Stomach (tissue), 9 donors: ENCODE measurements around the gene SCTR. TPM values are rescaled to one million over a fixed set of nuclear protein-coding genes. Genes with fewer than 3 reads are reported as not detected.

Experiments
- DNase-seq, 2 donors: peaks; one replicate each; pipeline versions ENCODE4 v3.0.0 to v3.0.0-alpha.2; 2013 to 2019
- H3K27ac ChIP-seq, 5 donors: fragments of 200-600 bp in 4 of 5; sonication (generic) in 4 of 5; one replicate each; pipeline ENCODE4 v1.5.1; 2013 to 2019; ENCODE audit warnings: mild to moderate bottlenecking in 1 of 5, moderate library complexity in 1 of 5
- H3K27me3 ChIP-seq, 3 donors: fragments of 200-600 bp; sonication (generic); one replicate each; pipeline ENCODE4 v1.5.1; 2017 to 2019; ENCODE audit warnings: mixed run types in 1 of 3
- H3K36me3 ChIP-seq, 4 donors: fragments of 200-600 bp; sonication (generic); 1 replicate in 3 of 4; 2 replicates in 1 of 4; pipeline ENCODE4 v1.5.1; 2016 to 2019
- H3K4me1 ChIP-seq, 4 donors: fragments of 200-600 bp; sonication (generic); one replicate each; pipeline ENCODE4 v1.5.1; 2016 to 2019
- H3K4me3 ChIP-seq, 4 donors: fragments of 200-600 bp; sonication (generic) in 3 of 4; one replicate each; pipeline ENCODE4 v1.5.1; 2016 to 2019; ENCODE audit warnings: mild to moderate bottlenecking in 1 of 4
- H3K9me3 ChIP-seq, 4 donors: fragments of 200-600 bp; sonication (generic); one replicate each; pipeline ENCODE4 v1.5.1; 2016 to 2019
- EP300 ChIP-seq: sonication (generic); formaldehyde crosslinking; IDR thresholded peaks from one replicate; pipeline ENCODE4 v1.6.1; 2017; ENCODE audit warnings: antibody characterized with exemption
- POLR2A ChIP-seq, 4 donors: fragments of 450-650 bp; IDR thresholded peaks; one replicate each; pipeline ENCODE4 v1.6.1; 2016; ENCODE audit warnings: antibody characterized with exemption in 4 of 4, control low read depth in 2 of 4, mild to moderate bottlenecking in 1 of 4, moderate library complexity in 1 of 4
- POLR2AphosphoS5 ChIP-seq, 3 donors: sonication (generic); formaldehyde crosslinking; IDR thresholded peaks; one replicate each; pipeline ENCODE4 v1.6.1; 2016; ENCODE audit warnings: antibody characterized with exemption in 3 of 3
- WGBS, 5 donors: extraction: QIAGEN DNeasy Blood & Tissue Kit in 3 of 5; methylation state at CpG; one replicate each; pipeline versions ENCODE4 v1.1.5 to v1.1.7; 2013 to 2018; 5-methylcytosine and 5-hydroxymethylcytosine counted together
- intact Hi-C: fragments of 100-400 bp; cut with DNase I; formaldehyde crosslinking; loops from one replicate; pipeline ENCODE4 v1.15.1; 2023; ENCODE audit warnings: low total_unique reads
- polyA plus RNA-seq, 3 donors: library from polyadenylated mRNA; stranded (reverse); fragments of 200-250 nt; gene quantifications; one replicate each; pipeline ENCODE4 v1.2.3, GENCODE V29; 2013
- total RNA-seq, 5 donors: library from RNA; depleted of rRNA; stranded (reverse); fragments of >200 nt; gene quantifications; one replicate each; pipeline versions ENCODE4 v1.1.0 to v1.2.3, GENCODE V29; 2014 to 2016
- TF ChIP-seq, protein P1 (sequence below), 7 experiments: fragments of 450-650 bp in 4 of 7; fragments of 200-600 bp in 3 of 7; sonication (generic) in 3 of 7; IDR thresholded peaks; one replicate each; pipeline ENCODE4 v1.5.1; 2016 to 2019; ENCODE audit warnings: antibody characterized with exemption in 7 of 7, control low read depth in 2 of 7, mild to moderate bottlenecking in 1 of 7
- donor health status: healthy with polysubstance abuse.
- donor health status: Bipolar disorder and iron deficiency.
- donor health status: healthy.

The SCTR gene
- total and polyA plus RNA-seq, 8 donors = 0.18 to 8.6 (median 4.1) TPM; not detected in 2

DNA sequence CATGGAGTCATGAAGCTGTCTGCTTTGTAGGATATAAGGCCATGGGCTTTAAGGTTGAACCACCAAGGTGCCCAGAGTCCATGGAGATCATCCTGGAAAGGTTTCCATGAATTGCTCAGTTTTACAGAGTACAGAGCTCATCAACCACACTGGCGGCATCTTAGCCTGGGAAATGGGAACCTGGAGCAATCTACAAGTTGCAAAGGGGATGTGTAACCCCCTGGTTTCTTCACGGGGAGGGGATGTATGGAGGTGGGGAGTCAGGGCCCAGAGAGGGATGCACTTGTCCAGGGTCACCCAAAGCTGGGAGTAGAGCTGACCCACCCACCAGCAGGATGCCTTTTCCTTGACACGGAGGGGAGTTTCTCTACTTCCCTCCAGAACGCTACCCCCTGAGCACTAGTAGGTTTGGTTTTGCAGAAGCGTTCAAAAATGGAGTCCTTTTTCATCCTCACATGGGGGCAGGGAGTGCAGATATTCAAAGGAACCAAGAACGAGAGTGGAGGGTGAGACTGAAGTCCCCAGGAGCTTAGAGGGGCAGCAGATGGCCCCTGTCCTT is 85.5 kb downstream of the SCTR start:
- Histone ChIP-seq H3K9me3 (no peaks in the 10 kb centered on the region), H3K27ac (no peak overlapping the region), H3K27me3 (no peaks in the 10 kb centered on the region), H3K4me1 (peaks cover 0 to 38% (median 33%) of the 10 kb centered on the region in 4 donors), H3K36me3 (peaks cover 0 to 28% (median 14%) of the 10 kb centered on the region in 4 donors), H3K4me3 (no peak overlapping the region)
- TF ChIP-seq POLR2A (IDR thresholded peaks at IDR 0.05) (no peak), POLR2AphosphoS5 (IDR thresholded peaks at IDR 0.05) (no peak), EP300 (no peak)
- TF ChIP-seq, protein P1, sequence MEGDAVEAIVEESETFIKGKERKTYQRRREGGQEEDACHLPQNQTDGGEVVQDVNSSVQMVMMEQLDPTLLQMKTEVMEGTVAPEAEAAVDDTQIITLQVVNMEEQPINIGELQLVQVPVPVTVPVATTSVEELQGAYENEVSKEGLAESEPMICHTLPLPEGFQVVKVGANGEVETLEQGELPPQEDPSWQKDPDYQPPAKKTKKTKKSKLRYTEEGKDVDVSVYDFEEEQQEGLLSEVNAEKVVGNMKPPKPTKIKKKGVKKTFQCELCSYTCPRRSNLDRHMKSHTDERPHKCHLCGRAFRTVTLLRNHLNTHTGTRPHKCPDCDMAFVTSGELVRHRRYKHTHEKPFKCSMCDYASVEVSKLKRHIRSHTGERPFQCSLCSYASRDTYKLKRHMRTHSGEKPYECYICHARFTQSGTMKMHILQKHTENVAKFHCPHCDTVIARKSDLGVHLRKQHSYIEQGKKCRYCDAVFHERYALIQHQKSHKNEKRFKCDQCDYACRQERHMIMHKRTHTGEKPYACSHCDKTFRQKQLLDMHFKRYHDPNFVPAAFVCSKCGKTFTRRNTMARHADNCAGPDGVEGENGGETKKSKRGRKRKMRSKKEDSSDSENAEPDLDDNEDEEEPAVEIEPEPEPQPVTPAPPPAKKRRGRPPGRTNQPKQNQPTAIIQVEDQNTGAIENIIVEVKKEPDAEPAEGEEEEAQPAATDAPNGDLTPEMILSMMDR (IDR thresholded peaks at IDR 0.05) = no peak
- intact Hi-C loops = no loop called here
- DNase-seq = no peak
- 86 to 95% (median 90%) methylated on average over 6 of the region's 6 CpGs for WGBS, 5 donors

DNA sequence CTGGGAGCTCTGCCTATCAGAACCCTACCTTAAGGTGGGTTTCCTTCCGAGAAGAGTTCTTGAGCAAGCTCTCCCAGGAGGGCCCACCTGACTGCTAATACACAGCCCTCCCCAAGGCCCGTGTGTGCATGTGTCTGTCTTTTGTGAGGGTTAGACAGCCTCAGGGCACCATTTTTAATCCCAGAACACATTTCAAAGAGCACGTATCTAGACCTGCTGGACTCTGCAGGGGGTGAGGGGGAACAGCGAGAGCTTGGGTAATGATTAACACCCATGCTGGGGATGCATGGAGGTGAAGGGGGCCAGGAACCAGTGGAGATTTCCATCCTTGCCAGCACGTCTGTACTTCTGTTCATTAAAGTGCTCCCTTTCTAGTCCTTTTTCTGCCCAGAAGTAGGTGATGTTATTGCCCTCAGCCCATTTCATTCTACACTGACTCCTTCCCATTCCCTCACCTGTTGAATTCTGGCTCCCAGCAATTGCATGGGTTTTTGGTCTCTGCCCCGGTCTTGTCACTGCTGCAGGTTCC is 86.1 kb downstream of the SCTR start:
- Histone ChIP-seq H3K27ac (no peak overlapping the region), H3K4me1 (peaks cover 0 to 44% (median 39%) of the 10 kb centered on the region in 4 donors), H3K4me3 (no peak overlapping the region), H3K27me3 (no peaks in the 10 kb centered on the region), H3K36me3 (peaks cover 0 to 28% (median 14%) of the 10 kb centered on the region in 4 donors), H3K9me3 (no peaks in the 10 kb centered on the region)
- no peak for TF ChIP-seq EP300
- TF ChIP-seq POLR2A (IDR thresholded peaks at IDR 0.05) = no peak
- no peak for TF ChIP-seq POLR2AphosphoS5 (IDR thresholded peaks at IDR 0.05)
- TF ChIP-seq, protein P1 (IDR thresholded peaks at IDR 0.05) = no peak
- intact Hi-C loops = no loop called here
- WGBS, 5 donors = 60 to 74% (median 60%) methylated on average over 6 of the region's 6 CpGs
- DNase-seq = no peak

DNA sequence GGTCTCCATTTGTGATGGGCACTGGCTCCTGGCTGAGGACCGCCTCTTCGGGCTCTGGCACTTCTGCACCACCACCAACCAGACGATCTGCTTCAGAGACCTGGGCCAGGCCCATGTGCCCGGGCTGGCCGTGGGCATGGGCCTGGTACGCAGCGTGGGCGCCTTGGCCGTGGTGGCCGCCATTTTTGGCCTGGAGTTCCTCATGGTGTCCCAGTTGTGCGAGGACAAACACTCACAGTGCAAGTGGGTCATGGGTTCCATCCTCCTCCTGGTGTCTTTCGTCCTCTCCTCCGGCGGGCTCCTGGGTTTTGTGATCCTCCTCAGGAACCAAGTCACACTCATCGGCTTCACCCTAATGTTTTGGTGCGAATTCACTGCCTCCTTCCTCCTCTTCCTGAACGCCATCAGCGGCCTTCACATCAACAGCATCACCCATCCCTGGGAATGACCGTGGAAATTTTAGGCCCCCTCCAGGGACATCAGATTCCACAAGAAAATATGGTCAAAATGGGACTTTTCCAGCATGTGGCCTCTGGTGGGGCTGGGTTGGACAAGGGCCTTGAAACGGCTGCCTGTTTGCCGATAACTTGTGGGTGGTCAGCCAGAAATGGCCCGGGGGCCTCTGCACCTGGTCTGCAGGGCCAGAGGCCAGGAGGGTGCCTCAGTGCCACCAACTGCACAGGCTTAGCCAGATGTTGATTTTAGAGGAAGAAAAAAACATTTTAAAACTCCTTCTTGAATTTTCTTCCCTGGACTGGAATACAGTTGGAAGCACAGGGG is 87.1 kb downstream of the SCTR start:
- TF ChIP-seq EP300 (no peak), POLR2A (IDR thresholded peaks at IDR 0.05) (no peak), POLR2AphosphoS5 (IDR thresholded peaks at IDR 0.05) (no peak)
- TF ChIP-seq, protein P1 (IDR thresholded peaks at IDR 0.05) = no peak
- DNase-seq = no peak
- Histone ChIP-seq H3K27me3 (peaks cover 0 to 7% (median 0%) of the 10 kb centered on the region in 3 donors), H3K4me3 (no peak overlapping the region), H3K36me3 (peaks cover 0 to 28% (median 14%) of the 10 kb centered on the region in 4 donors), H3K9me3 (no peaks in the 10 kb centered on the region), H3K27ac (no peak overlapping the region), H3K4me1 (peaks cover 7 to 54% (median 47%) of the 10 kb centered on the region in 4 donors)
- intact Hi-C loops = no loop called here
- WGBS, 5 donors = 91 to 98% (median 92%) methylated on average over 19 to 22 of the region's 22 CpGs

DNA sequence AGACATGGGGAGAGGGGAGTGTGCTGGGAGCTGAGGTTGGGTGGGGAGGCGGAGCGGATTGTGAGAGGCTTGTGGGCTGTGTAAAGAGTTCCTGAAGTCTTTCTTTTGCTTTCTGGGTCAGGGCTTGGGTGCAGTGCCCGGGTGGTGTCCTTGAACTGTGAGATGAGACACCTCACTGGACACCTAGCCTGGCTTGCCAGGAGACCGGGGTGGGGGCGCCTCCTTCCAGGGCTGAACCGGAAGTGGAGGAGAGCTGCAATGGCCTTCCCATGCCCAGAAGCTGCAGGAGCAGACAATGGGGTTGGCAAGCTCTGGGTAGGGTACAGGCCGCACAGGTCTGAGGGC is 88.4 kb downstream of the SCTR start:
- Histone ChIP-seq H3K9me3 (no peaks in the 10 kb centered on the region), H3K27me3 (peaks cover 0 to 19% (median 0%) of the 10 kb centered on the region in 3 donors), H3K4me1 (peaks cover 7 to 54% (median 48%) of the 10 kb centered on the region in 4 donors), H3K27ac (no peak overlapping the region), H3K36me3 (peaks cover 0 to 28% (median 14%) of the 10 kb centered on the region in 4 donors), H3K4me3 (no peak overlapping the region)
- intact Hi-C loops = no loop called here
- TF ChIP-seq EP300 (no peak), POLR2A (IDR thresholded peaks at IDR 0.05) (no peak), POLR2AphosphoS5 (IDR thresholded peaks at IDR 0.05) (no peak)
- TF ChIP-seq, protein P1 (IDR thresholded peaks at IDR 0.05) = no peak
- DNase-seq = no peak
- 68 to 86% (median 82%) methylated on average over 5 to 7 of the region's 7 CpGs for WGBS, 5 donors
